Activated CD4-positive, alpha-beta T cell treated with anti-CD3 and anti-CD28 coated beads for 24 hours (primary cell): ENCODE measurements around the gene DYSF.

Experiments
- DNase-seq, 2 donors: peaks; one replicate each; pipeline ENCODE4 v3.0.0-alpha.2; 2020; ENCODE audit warnings: low read depth in 2 of 2

DYSF gene

GRCh38 chr2:71691747-71692441, 238.5 kb downstream of the DYSF start:
- DNase-seq = no peak

- no peak for DNase-seq
These were observed 239.4 kb downstream of the DYSF start for GRCh38 chr2:71692621-71693277.

DNA sequence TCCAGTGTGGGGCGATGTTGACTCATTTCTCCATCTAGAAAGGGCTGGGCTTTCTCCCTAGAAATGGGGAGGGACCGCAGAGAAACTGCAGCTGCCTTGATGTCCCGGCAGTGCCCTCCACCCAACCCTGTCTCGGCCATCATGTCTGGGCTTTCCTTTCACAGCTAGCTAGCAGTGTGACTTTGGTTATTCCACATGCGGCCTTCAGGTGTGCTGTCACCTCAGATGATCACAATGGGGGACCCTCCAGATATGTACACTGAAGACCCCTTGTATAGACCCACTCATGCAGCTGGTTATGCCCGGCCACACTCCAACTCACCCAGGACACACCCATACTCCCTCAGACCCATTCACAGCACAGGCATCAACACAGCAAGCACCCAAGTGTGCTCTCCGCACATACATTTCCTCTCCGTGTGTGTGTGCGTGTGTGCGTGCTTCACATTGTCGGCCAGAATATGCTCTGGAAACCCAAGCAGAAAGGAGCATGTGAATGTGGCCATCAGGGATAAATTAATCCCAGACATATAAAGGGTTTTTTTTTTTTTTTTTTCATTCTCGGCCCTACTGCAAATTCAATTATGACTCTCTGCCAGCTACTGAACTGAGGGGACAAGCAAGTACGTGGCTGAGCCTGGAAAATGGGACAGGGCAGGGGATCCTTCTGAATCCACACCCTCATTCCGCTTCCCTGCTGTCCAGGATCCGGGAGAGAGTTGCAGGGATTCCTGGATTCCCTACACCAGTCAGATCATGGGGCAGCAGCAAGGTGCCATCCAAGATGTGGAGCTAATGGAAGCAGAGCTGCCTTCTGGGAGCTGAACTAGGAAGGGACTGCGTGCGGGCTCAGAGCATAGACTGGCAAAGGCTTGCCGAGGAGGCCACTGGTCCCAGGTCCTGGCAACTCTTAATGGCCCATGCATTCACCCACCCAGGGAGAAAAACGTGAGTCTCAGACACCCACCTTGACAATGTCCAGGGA, 240.2 kb downstream of the DYSF start:
- no peak for DNase-seq

GRCh38 chr2:71694501-71695234, 241.3 kb downstream of the DYSF start:
- no peak for DNase-seq

GRCh38 chr2:71695235-71696120, 242.1 kb downstream of the DYSF start:
- no peak for DNase-seq

DNA sequence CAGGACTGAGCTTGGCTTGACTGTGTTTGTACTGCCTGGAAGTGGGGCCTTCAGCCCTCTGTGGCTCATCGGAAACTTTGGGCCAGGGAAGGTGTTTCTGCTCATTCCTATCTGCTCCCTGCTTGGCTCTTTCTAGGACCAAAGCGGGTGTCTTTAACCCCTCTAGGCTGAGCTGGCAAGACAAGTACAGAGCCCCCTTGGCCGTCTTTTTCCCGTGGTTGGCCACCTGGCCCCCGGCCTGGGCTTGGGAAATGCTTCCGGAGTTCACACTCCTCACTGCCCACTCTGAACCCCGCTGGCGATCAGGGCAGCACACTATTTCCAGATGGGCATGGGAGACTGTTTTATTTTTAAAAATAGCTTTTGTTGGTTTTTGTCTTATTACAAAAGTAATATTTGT, 243.0 kb downstream of the DYSF start:
- DNase-seq = no peak

GRCh38 chr2:71697106-71698004, 244.0 kb downstream of the DYSF start:
- no peak for DNase-seq

DNA sequence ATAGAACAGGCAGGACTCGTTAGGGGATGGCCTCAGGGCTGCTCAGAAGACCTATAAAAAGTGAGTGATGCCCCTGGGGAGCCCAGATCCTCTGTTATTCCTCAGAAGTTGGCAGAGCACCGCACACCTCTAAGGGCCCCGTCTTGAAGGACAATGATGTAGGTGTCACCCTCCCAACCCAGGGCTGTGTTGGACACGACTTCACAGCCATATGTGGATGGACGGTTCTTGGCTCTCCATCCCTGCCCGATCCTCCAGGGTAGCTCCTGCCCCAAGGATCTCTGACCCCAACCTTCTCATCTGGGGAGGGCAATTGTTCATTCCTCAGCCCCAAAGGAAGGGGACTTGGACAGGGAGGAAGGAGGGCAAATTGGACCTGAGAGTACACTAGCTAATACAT, 246.1 kb downstream of the DYSF start:
- DNase-seq = no peak

- DNase-seq = no peak
These were observed 246.8 kb downstream of the DYSF start for GRCh38 chr2:71700041-71700657.

- no peak for DNase-seq
These were observed 247.5 kb downstream of the DYSF start for GRCh38 chr2:71700658-71701397.

- no peak for DNase-seq
These were observed 249.0 kb downstream of the DYSF start for GRCh38 chr2:71702071-71702970.

GRCh38 chr2:71702971-71703898, 249.9 kb downstream of the DYSF start:
- DNase-seq = no peak

DNA sequence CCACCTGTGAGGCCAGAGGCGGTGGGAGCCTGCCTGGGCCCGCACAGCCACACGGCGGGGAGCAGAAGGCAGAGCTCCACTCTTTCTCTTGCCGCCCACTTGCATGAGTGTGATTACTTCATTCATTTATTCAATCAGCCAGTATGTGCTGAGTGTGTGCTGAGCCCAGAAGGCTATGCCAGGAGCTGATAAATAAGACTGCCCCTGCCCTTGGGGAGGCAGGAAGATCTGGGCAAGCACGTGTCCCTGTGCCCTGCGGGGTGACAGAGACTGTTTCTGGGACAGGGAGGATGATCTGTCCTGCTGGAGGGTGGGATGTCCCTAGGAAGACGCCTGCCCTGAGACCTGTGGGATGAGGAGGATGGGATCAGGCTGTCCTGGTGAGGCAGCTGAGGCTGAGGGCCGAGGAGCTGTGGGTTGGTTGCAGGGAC, 250.8 kb downstream of the DYSF start:
- DNase-seq = no peak

DNA sequence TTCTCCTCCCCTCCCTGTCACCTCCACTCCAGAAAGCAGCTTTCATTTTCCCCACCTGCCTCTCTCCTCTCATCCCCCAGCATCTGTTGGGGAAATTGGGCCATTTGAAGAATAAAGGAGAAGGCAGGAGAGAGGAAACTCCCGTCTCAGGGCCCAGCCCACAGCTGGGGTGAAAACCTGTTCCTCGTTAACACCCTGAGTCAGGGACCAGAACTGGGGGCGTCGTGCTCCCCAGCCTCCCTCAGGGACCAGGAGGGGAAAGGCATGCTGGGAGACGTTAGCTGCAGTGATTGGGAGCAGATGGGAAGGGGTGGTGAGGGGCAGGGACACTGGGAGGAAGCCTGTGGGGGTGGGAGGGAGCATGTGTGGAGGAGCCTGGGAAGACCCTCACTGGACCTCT, 251.3 kb downstream of the DYSF start:
- no peak for DNase-seq

- no peak for DNase-seq
These were observed 252.0 kb downstream of the DYSF start for GRCh38 chr2:71705171-71705960.
